Smooth muscle cell (in vitro differentiated cells): ENCODE data around the gene PAM. TPM values are rescaled to one million over a fixed set of nuclear protein-coding genes. Genes with fewer than 3 reads are reported as not detected.

Experiments used
- DNase-seq: peaks from one replicate; lab custom pipeline; 2025; ENCODE audit not compliant: unreplicated experiment; lab: John Stamatoyannopoulos, UW
- H2AFZ ChIP-seq: fragments of 200-600 bp; sonication (generic); 2 replicates; pipeline ENCODE4 v1.6.0; 2016; ENCODE audit warnings: antibody characterized with exemption, low read depth, mild to moderate bottlenecking
- H3F3A ChIP-seq: fragments of 200-600 bp; sonication (generic); 2 replicates; pipeline ENCODE4 v1.6.0; 2017; ENCODE audit warnings: antibody characterized with exemption, low read depth
- H3K27ac ChIP-seq: fragments of 200-600 bp; sonication (generic); 2 replicates; pipeline ENCODE4 v1.5.1; 2016; ENCODE audit warnings: low read depth, mild to moderate bottlenecking
- H3K27me3 ChIP-seq: fragments of 200-600 bp; sonication (generic); 2 replicates; pipeline ENCODE4 v1.6.1; 2016; ENCODE audit warnings: low read depth, mild to moderate bottlenecking
- H3K36me3 ChIP-seq: fragments of 200-600 bp; sonication (generic); 2 replicates; pipeline ENCODE4 v1.5.1; 2016; ENCODE audit warnings: low read depth
- H3K4me1 ChIP-seq: fragments of 200-600 bp; sonication (generic); 2 replicates; pipeline ENCODE4 v1.5.1; 2016; ENCODE audit warnings: low read depth
- H3K4me2 ChIP-seq: fragments of 200-600 bp; sonication (generic); 2 replicates; pipeline ENCODE4 v1.6.0; 2016; ENCODE audit warnings: mild to moderate bottlenecking
- H3K4me3 ChIP-seq: fragments of 200-600 bp; sonication (generic); 2 replicates; pipeline ENCODE4 v1.5.1; 2016; ENCODE audit warnings: mild to moderate bottlenecking
- H3K79me2 ChIP-seq: fragments of 200-600 bp; sonication (generic); 2 replicates; pipeline ENCODE4 v1.6.0; 2016; ENCODE audit warnings: low read depth, mild to moderate bottlenecking
- H3K9ac ChIP-seq: fragments of 200-600 bp; sonication (generic); 2 replicates; pipeline ENCODE4 v1.6.0; 2016; ENCODE audit warnings: low read depth
- H3K9me3 ChIP-seq: fragments of 200-600 bp; sonication (generic); replicated peaks from 2 replicates; pipeline ENCODE4 v1.5.1; 2016; ENCODE audit warnings: low read depth
- H4K20me1 ChIP-seq: fragments of 200-600 bp; sonication (generic); 2 replicates; pipeline ENCODE4 v1.6.0; 2016; ENCODE audit warnings: low read depth
- CTCF ChIP-seq: fragments of 200-600 bp; sonication (generic); IDR thresholded peaks from 2 replicates; pipeline ENCODE4 v1.5.1; 2017; ENCODE audit warnings: borderline replicate concordance, mild to moderate bottlenecking, antibody characterized with exemption; ENCODE audit not compliant: insufficient read depth, poor library complexity, severe bottlenecking
- WGBS: methylation state at CpG from one replicate; pipeline ENCODE4 v1.1.7; 2016; ENCODE audit warnings: low lambda C conversion rate; 5-methylcytosine and 5-hydroxymethylcytosine counted together
- polyA plus RNA-seq: library from polyadenylated mRNA; unstranded; fragments of >200 nt; fragmentation: Nextera tagmentation; extraction: Ambion mirVana; gene quantifications from 2 replicates; pipeline ENCODE4 v1.2.1, GENCODE V29; 2016
- total RNA-seq: library from RNA; depleted of rRNA; stranded (reverse); fragments of >200 nt; gene quantifications from 2 replicates; pipeline ENCODE4 v1.2.3, GENCODE V29; 2014

Gene PAM
- total and polyA plus RNA-seq, 2 experiments from 2014 or later, result 117 to 155 TPM

- Histone ChIP-seq H3K4me2 (no peak overlapping the region), H3K9me3 (no peaks in the 10 kb centered on the region), H3K27ac (no peak overlapping the region), H3K36me3 (no peaks in the 10 kb centered on the region), H3K4me3 (no peak overlapping the region), H3K4me1 (peaks cover 32% of the 10 kb centered on the region), H3K27me3 (no peaks in the 10 kb centered on the region), H3K79me2 (no peaks in the 10 kb centered on the region), H3F3A (no peaks in the 10 kb centered on the region), H4K20me1 (peaks cover 35% of the 10 kb centered on the region), H3K9ac (no peak overlapping the region), H2AFZ (no peak overlapping the region)
- no peak for DNase-seq
- no peak for TF ChIP-seq CTCF
- 81% methylated on average over 5 of the region's 5 CpGs for WGBS
Observed at GRCh38 chr5:102798104-102798785, 43.1 kb downstream of the PAM start.

- H2AFZ ChIP-seq, result no peak overlapping the region
- no peak overlapping the region for H3K4me2 ChIP-seq
- WGBS, result 74% methylated on average over 2 of the region's 2 CpGs
- no peaks in the 10 kb centered on the region for H3K36me3 ChIP-seq
- no peaks in the 10 kb centered on the region for H3K27me3 ChIP-seq
- no peak for TF ChIP-seq CTCF
- H3K4me1 ChIP-seq, result peaks cover 31% of the 10 kb centered on the region
- H3K79me2 ChIP-seq, result no peaks in the 10 kb centered on the region
- H3F3A ChIP-seq, result no peaks in the 10 kb centered on the region
- H3K4me3 ChIP-seq, result no peak overlapping the region
- H3K27ac ChIP-seq, result no peak overlapping the region
- no peak for DNase-seq
- no peaks in the 10 kb centered on the region for H3K9me3 ChIP-seq
- H3K9ac ChIP-seq, result no peak overlapping the region
- peaks cover 37% of the 10 kb centered on the region for H4K20me1 ChIP-seq
Observed at GRCh38 chr5:102799017-102799416, 43.9 kb downstream of the PAM start.

- WGBS, result 77% methylated on average over 2 of the region's 2 CpGs
- Histone ChIP-seq H3K4me1 (peaks cover 22% of the 10 kb centered on the region), H3K36me3 (no peaks in the 10 kb centered on the region), H3K27ac (no peak overlapping the region), H3K27me3 (no peaks in the 10 kb centered on the region), H3K79me2 (no peaks in the 10 kb centered on the region), H3K9ac (no peak overlapping the region), H3F3A (no peaks in the 10 kb centered on the region), H4K20me1 (peaks cover 40% of the 10 kb centered on the region), H3K9me3 (no peaks in the 10 kb centered on the region), H3K4me3 (no peak overlapping the region), H2AFZ (no peak overlapping the region), H3K4me2 (no peak overlapping the region)
- no peak for TF ChIP-seq CTCF
- no peak for DNase-seq
Observed at GRCh38 chr5:102800427-102800826, 45.3 kb downstream of the PAM start.

GRCh38 chr5:102801371-102801770, 46.3 kb downstream of the PAM start:
- Histone ChIP-seq H3K4me2 (no peak overlapping the region), H3F3A (no peaks in the 10 kb centered on the region), H3K79me2 (no peaks in the 10 kb centered on the region), H3K9ac (no peak overlapping the region), H3K4me1 (peaks cover 22% of the 10 kb centered on the region), H3K9me3 (no peaks in the 10 kb centered on the region), H2AFZ (no peak overlapping the region), H3K36me3 (no peaks in the 10 kb centered on the region), H4K20me1 (peaks cover 46% of the 10 kb centered on the region), H3K4me3 (no peak overlapping the region), H3K27ac (no peak overlapping the region), H3K27me3 (no peaks in the 10 kb centered on the region)
- 29% methylated on average over 3 of the region's 3 CpGs for WGBS
- TF ChIP-seq CTCF, result no peak
- DNase-seq, result no peak
